ENCODE measurements around the gene IGSF21.

Gene IGSF21

GRCh38 chr1:18148461-18148860 lies 40.9 kb downstream of the IGSF21 start:
- no peak overlapping the region for H3K4me3 ChIP-seq (ENCODE audit: low read depth, low read length)
- TF ChIP-seq CTCF (conservative IDR thresholded peaks at IDR 0.05; ENCODE audit: low read depth, low read length): no peak
- DNase-seq (ENCODE audit: low read depth): no peak

- no peak for DNase-seq (ENCODE audit: low read depth)
- TF ChIP-seq CTCF (conservative IDR thresholded peaks at IDR 0.05; ENCODE audit: low read depth, low read length): no peak
- no peak overlapping the region for H3K4me3 ChIP-seq (ENCODE audit: low read depth, low read length)
Measured at GRCh38 chr1:18149027-18149641, 41.5 kb downstream of the IGSF21 start.

GRCh38 chr1:18151436-18152122 lies 44.0 kb downstream of the IGSF21 start:
- no peak for TF ChIP-seq CTCF (conservative IDR thresholded peaks at IDR 0.05; ENCODE audit: low read depth, low read length)
- H3K4me3 ChIP-seq (ENCODE audit: low read depth, low read length): no peak overlapping the region
- no peak for DNase-seq (ENCODE audit: low read depth)

GRCh38 chr1:18154430-18155194 lies 47.0 kb downstream of the IGSF21 start:
- no peak for TF ChIP-seq CTCF (conservative IDR thresholded peaks at IDR 0.05; ENCODE audit: low read depth, low read length)
- DNase-seq (ENCODE audit: low read depth): no peak
- H3K4me3 ChIP-seq (ENCODE audit: low read depth, low read length): no peak overlapping the region

- TF ChIP-seq CTCF (conservative IDR thresholded peaks at IDR 0.05; ENCODE audit: low read depth, low read length): no peak
- no peak for DNase-seq (ENCODE audit: low read depth)
- no peak overlapping the region for H3K4me3 ChIP-seq (ENCODE audit: low read depth, low read length)
Measured at GRCh38 chr1:18155881-18156385, 48.3 kb downstream of the IGSF21 start.

- no peak for DNase-seq (ENCODE audit: low read depth)
- no peak for TF ChIP-seq CTCF (conservative IDR thresholded peaks at IDR 0.05; ENCODE audit: low read depth, low read length)
- H3K4me3 ChIP-seq (ENCODE audit: low read depth, low read length): no peak overlapping the region
Measured at GRCh38 chr1:18157352-18157751, 49.8 kb downstream of the IGSF21 start.

Measured in choroid plexus epithelial cell (primary cell).